ENCODE measurements around the gene SEZ6L2.

The SEZ6L2 gene

GRCh38 chr16:29868396-29869009 is 30.8 kb downstream of the SEZ6L2 start:
- no peak overlapping the region for H3K4me2 ChIP-seq (ENCODE audit: low read length)
- no peaks in the 10 kb centered on the region for H3F3A ChIP-seq (ENCODE audit: insufficient read depth, low read length)

GRCh38 chr16:29864205-29864604 is 35.1 kb downstream of the SEZ6L2 start:
- H3K79me2 ChIP-seq (ENCODE audit: insufficient read depth, low read length), result no peaks in the 10 kb centered on the region
- TF ChIP-seq CTCF (IDR thresholded peaks at IDR 0.05; ENCODE audit: low read length) (no peak), EZH2 (IDR thresholded peaks at IDR 0.05; ENCODE audit: borderline replicate concordance, low read length) (no peak)

More at GRCh38 chr16:29868396-29869009, 30.8 kb downstream of the SEZ6L2 start:
- H3K4me3 ChIP-seq (ENCODE audit: low read depth, low read length, poor library complexity, severe bottlenecking), result no peak overlapping the region
- H3K4me1 ChIP-seq (ENCODE audit: insufficient read depth, low read length, severe bottlenecking), result peaks cover 4% of the 10 kb centered on the region
- no peak overlapping the region for H3K27ac ChIP-seq (ENCODE audit: low read depth, low read length, poor library complexity, severe bottlenecking)
- no peaks in the 10 kb centered on the region for H3K9me3 ChIP-seq (ENCODE audit: low read length)
- H4K20me1 ChIP-seq (ENCODE audit: insufficient read depth, low read length), result no peaks in the 10 kb centered on the region
- H3K9ac ChIP-seq (ENCODE audit: low read length), result no peak overlapping the region
- no peaks in the 10 kb centered on the region for H3K36me3 ChIP-seq (ENCODE audit: insufficient read depth, low read length)
- H3K27me3 ChIP-seq (ENCODE audit: insufficient read depth, low read length), result 0 out of 2 replicates have a peak, but pooled peaks cover 5% of the 10 kb centered on the region
- H3K79me2 ChIP-seq (ENCODE audit: insufficient read depth, low read length), result no peaks in the 10 kb centered on the region
- TF ChIP-seq CTCF (IDR thresholded peaks at IDR 0.05; ENCODE audit: low read length) (no peak), EZH2 (IDR thresholded peaks at IDR 0.05; ENCODE audit: borderline replicate concordance, low read length) (no peak)
- no peaks in the 10 kb centered on the region for H3K9me2 ChIP-seq (ENCODE audit: low read depth, low read length)
- no peak overlapping the region for H2AFZ ChIP-seq (ENCODE audit: low read length)

DNA sequence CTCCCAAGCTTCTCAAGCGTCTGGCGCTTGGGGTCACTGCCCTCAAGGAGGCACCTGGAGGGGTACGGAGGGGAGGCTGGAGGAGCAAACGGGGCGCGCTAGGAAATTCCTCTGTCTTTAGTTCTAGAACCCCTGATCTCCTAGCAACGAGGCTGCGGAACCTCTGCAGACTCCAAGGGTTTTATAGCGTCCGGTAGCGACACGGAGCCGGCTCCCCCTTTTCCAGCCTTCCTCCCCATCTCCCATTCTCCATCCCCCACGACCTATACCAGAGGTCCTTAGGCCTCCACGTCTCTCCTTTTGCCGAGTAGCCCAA is 35.7 kb downstream of the SEZ6L2 start:
- peak overlapping the region; percentile 28 for H3K4me2 ChIP-seq (ENCODE audit: low read length)
- 0 out of 2 replicates have a peak, but pooled peaks cover 5% of the 10 kb centered on the region for H3K27me3 ChIP-seq (ENCODE audit: insufficient read depth, low read length)
- no peaks in the 10 kb centered on the region for H3K79me2 ChIP-seq (ENCODE audit: insufficient read depth, low read length)
- no peaks in the 10 kb centered on the region for H3K9me3 ChIP-seq (ENCODE audit: low read length)
- peak overlapping the region; percentile 17 for H3K4me3 ChIP-seq (ENCODE audit: low read depth, low read length, poor library complexity, severe bottlenecking)
- H3F3A ChIP-seq (ENCODE audit: insufficient read depth, low read length), result no peaks in the 10 kb centered on the region
- peaks cover 16% of the 10 kb centered on the region for H3K4me1 ChIP-seq (ENCODE audit: insufficient read depth, low read length, severe bottlenecking)
- no peak overlapping the region for H2AFZ ChIP-seq (ENCODE audit: low read length)
- TF ChIP-seq EZH2 (IDR thresholded peaks at IDR 0.05; ENCODE audit: borderline replicate concordance, low read length) (no peak), CTCF (IDR thresholded peaks at IDR 0.05; ENCODE audit: low read length) (no peak)
- H3K27ac ChIP-seq (ENCODE audit: low read depth, low read length, poor library complexity, severe bottlenecking), result no peak overlapping the region
- H4K20me1 ChIP-seq (ENCODE audit: insufficient read depth, low read length), result no peaks in the 10 kb centered on the region
- peaks cover 25% of the 10 kb centered on the region for H3K36me3 ChIP-seq (ENCODE audit: insufficient read depth, low read length)
- H3K9ac ChIP-seq (ENCODE audit: low read length), result no peak overlapping the region
- no peaks in the 10 kb centered on the region for H3K9me2 ChIP-seq (ENCODE audit: low read depth, low read length)

More at GRCh38 chr16:29864205-29864604, 35.1 kb downstream of the SEZ6L2 start:
- Histone ChIP-seq H3F3A (ENCODE audit: insufficient read depth, low read length) (no peaks in the 10 kb centered on the region), H3K9me2 (ENCODE audit: low read depth, low read length) (no peaks in the 10 kb centered on the region), H4K20me1 (ENCODE audit: insufficient read depth, low read length) (no peaks in the 10 kb centered on the region), H3K9me3 (ENCODE audit: low read length) (no peaks in the 10 kb centered on the region), H2AFZ (ENCODE audit: low read length) (no peak overlapping the region), H3K4me1 (ENCODE audit: insufficient read depth, low read length, severe bottlenecking) (peaks cover 16% of the 10 kb centered on the region), H3K9ac (ENCODE audit: low read length) (no peak overlapping the region), H3K36me3 (ENCODE audit: insufficient read depth, low read length) (peaks cover 19% of the 10 kb centered on the region), H3K27me3 (ENCODE audit: insufficient read depth, low read length) (0 out of 2 replicates have a peak, but pooled peaks cover 5% of the 10 kb centered on the region), H3K27ac (ENCODE audit: low read depth, low read length, poor library complexity, severe bottlenecking) (no peak overlapping the region), H3K4me3 (ENCODE audit: low read depth, low read length, poor library complexity, severe bottlenecking) (no peak overlapping the region), H3K4me2 (ENCODE audit: low read length) (no peak overlapping the region)
